GM23248 (cell line): ENCODE results near the gene ANKRD65. TPM values are rescaled to one million over a fixed set of nuclear protein-coding genes. Genes with fewer than 3 reads are reported as not detected.

Experiments used
- DNase-seq: peaks from one replicate; pipeline ENCODE4 v3.0.0-alpha.2; 2015
- H2AFZ ChIP-seq: fragments of 200-600 bp; sonication (generic); 2 replicates; pipeline ENCODE4 v1.6.1; 2016; ENCODE audit warnings: antibody characterized with exemption
- H3F3A ChIP-seq: fragments of 200-600 bp; sonication (generic); 2 replicates; pipeline ENCODE4 v1.6.1; 2016; ENCODE audit warnings: mild to moderate bottlenecking, antibody characterized with exemption, mixed run types; ENCODE audit not compliant: insufficient read depth
- H3K27ac ChIP-seq: fragments of 200-600 bp; sonication (generic); 2 replicates; pipeline ENCODE4 v1.5.1; 2016; ENCODE audit warnings: mild to moderate bottlenecking
- H3K27me3 ChIP-seq: fragments of 200-600 bp; sonication (generic); replicated peaks from 2 replicates; pipeline ENCODE4 v1.6.1; 2016; ENCODE audit warnings: mild to moderate bottlenecking; ENCODE audit not compliant: insufficient read depth
- H3K36me3 ChIP-seq: fragments of 200-600 bp; sonication (generic); 2 replicates; pipeline ENCODE4 v1.6.1; 2016; ENCODE audit warnings: low read depth, mild to moderate bottlenecking
- H3K4me1 ChIP-seq: fragments of 200-600 bp; sonication (generic); 2 replicates; pipeline ENCODE4 v1.6.1; 2016; ENCODE audit warnings: mild to moderate bottlenecking; ENCODE audit not compliant: insufficient read depth
- H3K4me2 ChIP-seq: fragments of 200-600 bp; sonication (generic); one replicate; pipeline ENCODE4 v1.6.1; 2016; ENCODE audit warnings: mild to moderate bottlenecking; ENCODE audit not compliant: unreplicated experiment
- H3K4me3 ChIP-seq: fragments of 200-600 bp; sonication (generic); 2 replicates; pipeline ENCODE4 v1.5.1; 2016; ENCODE audit warnings: mild to moderate bottlenecking
- H3K79me2 ChIP-seq: fragments of 200-600 bp; sonication (generic); 2 replicates; pipeline ENCODE4 v1.6.1; 2016; ENCODE audit warnings: mild to moderate bottlenecking; ENCODE audit not compliant: insufficient read depth
- H3K9ac ChIP-seq: fragments of 200-600 bp; sonication (generic); 2 replicates; pipeline ENCODE4 v1.6.1; 2016; ENCODE audit warnings: mild to moderate bottlenecking
- H3K9me2 ChIP-seq: fragments of 200-600 bp; sonication (generic); 2 replicates; pipeline ENCODE4 v1.6.1; 2016; ENCODE audit warnings: mixed run types, mild to moderate bottlenecking, moderate library complexity; ENCODE audit not compliant: insufficient read depth
- H3K9me3 ChIP-seq: fragments of 200-600 bp; sonication (generic); one replicate; pipeline ENCODE4 v1.6.1; 2017; ENCODE audit warnings: low read depth
- H4K20me1 ChIP-seq: fragments of 200-600 bp; sonication (generic); 2 replicates; pipeline ENCODE4 v1.6.0; 2016; ENCODE audit not compliant: insufficient read depth
- EZH2 ChIP-seq: fragments of 200-600 bp; sonication (generic); IDR thresholded peaks from 2 replicates; pipeline ENCODE4 v1.6.1; 2018; ENCODE audit warnings: antibody characterized with exemption, mild to moderate bottlenecking; ENCODE audit not compliant: insufficient read depth, poor library complexity, severe bottlenecking
- EZH2phosphoT487 ChIP-seq: fragments of 200-600 bp; sonication (generic); IDR thresholded peaks from 2 replicates; pipeline ENCODE4 v1.6.1; 2018; ENCODE audit warnings: antibody characterized with exemption, moderate library complexity, mild to moderate bottlenecking, low read depth; ENCODE audit not compliant: insufficient read depth
- WGBS, 2 experiments: methylation state at CpG; one replicate each; pipeline ENCODE4 v1.1.6; 2015 to 2017; ENCODE audit warnings: low lambda C conversion rate in 2 of 2, low coverage in 1 of 2; ENCODE audit errors: missing lambda C conversion rate in 2 of 2; 5-methylcytosine and 5-hydroxymethylcytosine counted together
- in situ Hi-C: fragments of 300-500 bp; cut with MboI; formaldehyde crosslinking; loops from 2 replicates; pipeline ENCODE4 v1.15.0; 2020
- polyA plus RNA-seq: library from polyadenylated mRNA; unstranded; fragments of >200 nt; fragmentation: Nextera tagmentation; extraction: Ambion mirVana; gene quantifications from 2 replicates; pipeline ENCODE4 v1.2.1, GENCODE V29; 2016
- total RNA-seq: library from RNA; depleted of rRNA; stranded (reverse); fragments of >200 nt; shearing (Covaris generic); gene quantifications from 2 replicates; pipeline ENCODE4 v1.2.3, GENCODE V29; 2014

The ANKRD65 gene
- total and polyA plus RNA-seq, 2 experiments from 2014 or later, result 0.44 to 0.97 TPM

- DNase-seq, result no peak
- Histone ChIP-seq H3K79me2 (no peaks in the 10 kb centered on the region), H3F3A (0 out of 2 replicates have a peak, but pooled peaks cover 7% of the 10 kb centered on the region), H4K20me1 (no peaks in the 10 kb centered on the region), H2AFZ (no peak overlapping the region), H3K9me3 (no peaks in the 10 kb centered on the region), H3K36me3 (no peaks in the 10 kb centered on the region), H3K4me2 (no peak overlapping the region), H3K27me3 (no peaks in the 10 kb centered on the region), H3K9me2 (no peaks in the 10 kb centered on the region), H3K4me1 (no peaks in the 10 kb centered on the region), H3K27ac (no peak overlapping the region), H3K4me3 (no peak overlapping the region), H3K9ac (no peak overlapping the region)
- in situ Hi-C loops, result no loop called here
- TF ChIP-seq EZH2phosphoT487, result no peak
- TF ChIP-seq EZH2, result no peak
- 38 to 40% methylated on average over 20 to 25 of the region's 33 CpGs for WGBS, 2 experiments
These were observed 4.8 kb upstream of the ANKRD65 start for GRCh38 chr1:1425753-1426495.

- WGBS, 2 experiments, result 58 to 61% methylated on average over 11 to 12 of the region's 12 CpGs
- Histone ChIP-seq H3K79me2 (no peaks in the 10 kb centered on the region), H3K36me3 (no peaks in the 10 kb centered on the region), H3K4me1 (no peaks in the 10 kb centered on the region), H3K4me2 (no peak overlapping the region), H3K4me3 (no peak overlapping the region), H3K9ac (no peak overlapping the region), H3K27me3 (no peaks in the 10 kb centered on the region), H3K9me3 (no peaks in the 10 kb centered on the region), H3K27ac (no peak overlapping the region), H4K20me1 (no peaks in the 10 kb centered on the region), H2AFZ (no peak overlapping the region), H3K9me2 (no peaks in the 10 kb centered on the region), H3F3A (0 out of 2 replicates have a peak, but pooled peaks cover 7% of the 10 kb centered on the region)
- no peak for DNase-seq
- in situ Hi-C loops, result no loop called here
- TF ChIP-seq EZH2 (no peak), EZH2phosphoT487 (no peak)
These were observed 4.3 kb upstream of the ANKRD65 start for GRCh38 chr1:1425426-1425752.

- Histone ChIP-seq H3K9me2 (no peaks in the 10 kb centered on the region), H3K4me3 (no peak overlapping the region), H3F3A (0 out of 2 replicates have a peak, but pooled peaks cover 3% of the 10 kb centered on the region), H3K27me3 (no peaks in the 10 kb centered on the region), H2AFZ (no peak overlapping the region), H4K20me1 (no peaks in the 10 kb centered on the region), H3K27ac (no peak overlapping the region), H3K36me3 (no peaks in the 10 kb centered on the region), H3K9ac (no peak overlapping the region), H3K4me2 (no peak overlapping the region), H3K4me1 (no peaks in the 10 kb centered on the region), H3K79me2 (no peaks in the 10 kb centered on the region), H3K9me3 (no peaks in the 10 kb centered on the region)
- in situ Hi-C loops, result no loop called here
- DNase-seq, result no peak
- no peak for TF ChIP-seq EZH2phosphoT487
- no peak for TF ChIP-seq EZH2
- 77 to 79% methylated on average over 14 to 15 of the region's 15 CpGs for WGBS, 2 experiments
These were observed 3.6 kb upstream of the ANKRD65 start for GRCh38 chr1:1424707-1425106.

GRCh38 chr1:1423245-1423597 is 2.1 kb upstream of the ANKRD65 start:
- H2AFZ ChIP-seq, result no peak overlapping the region
- WGBS, 2 experiments, result 77% methylated on average over 7 of the region's 7 CpGs
- no peaks in the 10 kb centered on the region for H3K4me1 ChIP-seq
- no peaks in the 10 kb centered on the region for H3K27me3 ChIP-seq
- H3K4me2 ChIP-seq, result no peak overlapping the region
- H3K9me2 ChIP-seq, result no peaks in the 10 kb centered on the region
- DNase-seq, result no peak
- no peaks in the 10 kb centered on the region for H4K20me1 ChIP-seq
- no peaks in the 10 kb centered on the region for H3F3A ChIP-seq
- in situ Hi-C loops, result no loop called here
- H3K79me2 ChIP-seq, result no peaks in the 10 kb centered on the region
- no peak for TF ChIP-seq EZH2
- no peak for TF ChIP-seq EZH2phosphoT487
- H3K4me3 ChIP-seq, result no peak overlapping the region
- H3K9ac ChIP-seq, result no peak overlapping the region
- H3K36me3 ChIP-seq, result no peaks in the 10 kb centered on the region
- no peaks in the 10 kb centered on the region for H3K9me3 ChIP-seq
- H3K27ac ChIP-seq, result no peak overlapping the region
